Head of caudate nucleus (tissue), 42 donors: Measurements from ENCODE around the gene USP30.
A peak's percentile ranks its signal among the peaks of the same experiment; 100 is the strongest.
"Not testable (repeated sequence)": the region's sequence is repeated elsewhere in the genome, so short reads cannot be mapped to it uniquely, and the experiment has no call there.

Source experiments
- DNase-seq, 42 donors: peaks; one replicate each; pipeline versions ENCODE4 v3.0.0 to v3.0.0-alpha.2; 2020 to 2021; ENCODE audit warnings: mixed read lengths in 7 of 42
- intact Hi-C: fragments of 100-400 bp; cut with DNase I; formaldehyde crosslinking; loops from one replicate; pipeline ENCODE4 v1.15.0; 2022

The USP30 gene

DNA sequence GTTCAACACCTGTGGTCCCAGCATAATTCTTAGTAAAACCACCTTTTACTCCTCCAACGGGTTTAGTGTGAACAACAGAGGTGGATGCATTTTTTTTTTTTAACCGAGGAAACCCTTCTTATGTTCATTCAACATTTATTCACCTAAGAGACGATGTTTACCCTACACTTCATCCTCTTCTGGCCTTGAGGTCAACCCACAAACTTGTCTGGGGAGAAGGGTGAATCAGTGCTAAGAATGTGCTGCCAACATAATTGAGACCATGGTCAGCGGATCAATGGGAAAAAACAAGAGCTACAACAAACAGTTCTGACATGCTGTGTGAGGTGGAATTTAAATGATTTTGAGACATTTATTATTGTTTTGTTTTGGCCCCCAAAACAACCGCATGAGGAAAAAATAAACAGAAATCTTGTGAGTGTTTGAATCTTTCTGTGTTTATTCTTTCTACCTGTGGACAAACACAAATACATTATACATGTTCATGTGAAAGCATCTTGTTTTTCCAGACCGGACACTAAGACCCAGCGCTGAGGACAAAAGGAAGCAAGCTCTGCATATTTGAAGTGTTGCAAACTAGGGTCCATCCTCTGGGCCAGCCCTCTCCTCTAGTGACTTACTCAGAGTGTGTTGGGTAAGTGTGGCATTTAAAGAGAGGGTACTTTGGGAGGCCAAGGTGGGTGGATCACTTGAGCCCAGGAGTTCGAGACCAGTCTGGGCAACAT is 5.1 kb upstream of the USP30 start:
- intact Hi-C loops = no loop called here
- no peak for DNase-seq

- intact Hi-C loops, DNase-seq: not testable (repeated sequence)
These were observed 3.7 kb upstream of the USP30 start for GRCh38 chr12:109048706-109049105.

- DNase-seq = not testable (repeated sequence)
- intact Hi-C loops = loop anchor here (5.0 kb wide), 1 partner anchor 43 kb away; the partner anchor contains the start of gene ALKBH2
These were observed 2.6 kb upstream of the USP30 start for GRCh38 chr12:109049794-109050193.

DNA sequence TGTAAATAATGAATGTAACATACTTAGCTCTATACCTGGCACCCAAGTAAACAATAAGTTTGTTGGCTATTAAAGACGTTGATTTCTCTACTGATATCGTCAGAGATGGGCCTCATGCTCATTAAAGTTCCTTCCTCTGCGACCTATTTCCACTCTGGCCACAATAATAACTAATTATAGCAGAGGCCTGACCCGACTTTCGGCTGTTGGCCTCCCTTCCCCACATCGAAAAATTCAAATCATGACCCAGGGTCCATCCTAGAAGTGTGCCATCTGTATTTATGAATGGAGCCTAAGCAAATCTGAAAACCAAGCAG is 321 bp upstream of the USP30 start:
- DNase-seq = no peak
- intact Hi-C loops = loop anchor here (5.0 kb wide), 1 partner anchor 40 kb away; the partner anchor contains the start of gene ALKBH2

GRCh38 chr12:109053382-109054123 is 1.2 kb downstream of the USP30 start:
- DNase-seq = no peak
- intact Hi-C loops = loop anchor here (5.0 kb wide), 1 partner anchor 39 kb away; the partner anchor contains the start of gene ALKBH2

GRCh38 chr12:109054124-109054513 is 1.7 kb downstream of the USP30 start:
- DNase-seq = not testable (repeated sequence)
- intact Hi-C loops = loop anchor here (5.0 kb wide), 1 partner anchor 38 kb away; the partner anchor contains the start of gene ALKBH2

GRCh38 chr12:109054520-109054919 is 2.1 kb downstream of the USP30 start:
- DNase-seq = no peak
- intact Hi-C loops = loop anchor here (5.0 kb wide), 1 partner anchor 38 kb away; the partner anchor contains the start of gene ALKBH2

DNA sequence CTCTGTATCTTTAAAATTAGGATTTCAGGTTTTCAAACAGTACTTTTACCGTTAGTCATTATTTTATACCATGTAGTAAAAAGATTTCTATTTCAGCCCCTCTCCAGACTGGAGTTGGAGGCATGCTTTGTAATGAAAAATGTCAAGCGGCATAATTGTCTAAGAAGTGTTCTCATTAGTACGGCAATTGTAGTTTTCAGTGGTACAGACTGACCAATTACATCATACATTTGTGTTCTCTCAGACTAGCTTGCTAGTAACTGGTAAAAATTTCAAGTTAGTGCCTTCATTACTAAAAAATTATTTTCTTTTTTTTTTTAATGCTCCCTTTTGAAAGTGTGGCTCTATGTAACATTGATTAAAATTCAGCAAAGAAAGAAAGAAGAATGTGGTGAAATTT is 4.5 kb downstream of the USP30 start:
- intact Hi-C loops = no loop called here
- peak in 1 of 42 donors; percentile 14 for DNase-seq

GRCh38 chr12:109057376-109057775 is 5.0 kb downstream of the USP30 start:
- peak in 3 of 42 donors; percentile 19 to 31 (median 28) for DNase-seq
- intact Hi-C loops = no loop called here

GRCh38 chr12:109058773-109059172 is 6.4 kb downstream of the USP30 start:
- DNase-seq = no peak
- intact Hi-C loops = no loop called here

DNA sequence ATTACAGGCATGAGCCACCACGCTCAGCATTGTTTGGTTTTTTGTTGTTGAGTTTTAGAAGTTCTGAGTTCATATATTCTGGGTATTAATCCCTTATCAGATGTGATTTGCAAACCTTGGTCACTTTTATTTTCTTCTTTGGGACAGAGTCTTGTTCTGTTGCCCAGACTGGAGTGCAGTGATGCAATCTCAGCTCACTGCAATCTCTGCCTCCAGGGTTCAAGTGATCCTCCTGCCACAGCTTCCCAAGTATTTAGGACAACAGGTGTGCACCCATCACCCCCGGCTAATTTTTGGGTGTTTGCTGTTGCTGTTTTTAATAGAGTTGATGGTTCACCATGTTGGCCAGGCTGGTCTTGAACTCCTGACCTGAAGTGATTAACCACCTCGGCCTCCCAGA is 11.8 kb downstream of the USP30 start:
- intact Hi-C loops = no loop called here
- DNase-seq = no peak

DNA sequence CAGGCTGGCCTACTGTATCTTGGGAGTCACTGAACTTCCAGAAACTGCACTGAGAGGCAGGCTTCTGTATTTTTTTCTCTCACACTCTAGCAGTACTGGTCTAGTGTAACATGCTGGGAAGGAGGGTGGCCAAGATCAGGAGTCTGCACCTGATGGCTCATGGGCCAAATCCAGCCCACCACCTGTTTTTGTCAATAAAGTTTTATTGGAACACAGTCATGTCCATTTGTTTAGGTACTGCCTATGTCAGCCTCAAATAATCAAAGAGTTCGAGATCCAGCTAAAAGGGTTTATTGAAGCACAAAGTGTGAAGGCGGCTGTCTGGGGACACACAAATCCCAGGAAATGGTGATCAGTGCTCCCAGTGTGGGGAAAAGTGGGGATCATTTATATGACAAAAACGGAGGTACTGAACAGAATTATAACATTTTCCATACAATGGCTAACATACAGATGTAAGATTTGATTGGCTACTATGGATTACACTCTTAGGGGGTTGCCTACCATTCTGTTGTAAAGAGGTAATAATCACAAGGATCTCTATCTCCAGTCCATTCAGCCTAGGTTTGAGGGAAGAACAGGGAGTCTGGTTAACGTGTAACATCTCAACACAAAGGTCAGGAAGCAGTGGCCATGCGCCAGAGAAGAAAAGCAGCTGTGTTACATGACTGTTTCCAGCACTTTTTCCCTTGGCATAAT is 12.9 kb downstream of the USP30 start:
- peak in 1 of 42 donors; percentile 14 for DNase-seq
- intact Hi-C loops = no loop called here

DNA sequence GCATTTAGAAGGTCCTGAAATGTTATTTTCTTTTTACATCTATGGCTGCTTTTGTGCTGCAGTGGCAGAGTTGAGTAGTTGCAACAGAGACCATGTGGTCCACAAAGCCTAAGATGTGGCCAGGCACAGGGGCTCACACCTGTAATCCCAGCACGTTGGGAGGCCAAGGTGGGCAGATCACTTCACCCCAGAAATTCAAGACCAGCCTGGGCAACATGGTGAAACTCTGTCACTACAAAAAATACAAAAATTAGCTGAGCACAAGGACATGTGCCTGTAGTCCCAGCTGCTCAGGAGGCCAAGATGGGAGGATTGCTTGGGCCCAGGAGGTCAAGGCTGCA is 13.4 kb downstream of the USP30 start:
- DNase-seq = peak in 1 of 42 donors; percentile 10
- intact Hi-C loops = no loop called here

- no peak for DNase-seq
- intact Hi-C loops = no loop called here
These were observed 17.2 kb downstream of the USP30 start for GRCh38 chr12:109069307-109070271.

DNA sequence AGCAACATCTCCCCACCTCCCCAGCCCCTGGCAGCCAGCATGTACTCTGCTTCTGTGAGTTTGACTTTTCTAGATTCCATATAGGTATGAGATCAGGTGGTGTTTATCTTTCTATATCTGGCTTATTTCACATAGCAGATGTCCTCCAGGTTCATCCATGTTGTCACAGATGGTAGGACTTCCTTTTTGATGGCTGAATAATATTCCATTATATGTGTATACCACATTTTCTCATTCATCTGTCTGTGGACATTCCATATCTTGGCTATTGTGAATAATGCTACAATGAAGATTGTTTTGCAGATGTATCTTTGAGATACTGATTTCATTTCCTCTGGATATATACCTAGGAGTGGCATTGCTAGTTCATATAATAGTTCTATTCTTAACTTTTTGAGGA is 22.5 kb downstream of the USP30 start:
- intact Hi-C loops = no loop called here
- no peak for DNase-seq

DNA sequence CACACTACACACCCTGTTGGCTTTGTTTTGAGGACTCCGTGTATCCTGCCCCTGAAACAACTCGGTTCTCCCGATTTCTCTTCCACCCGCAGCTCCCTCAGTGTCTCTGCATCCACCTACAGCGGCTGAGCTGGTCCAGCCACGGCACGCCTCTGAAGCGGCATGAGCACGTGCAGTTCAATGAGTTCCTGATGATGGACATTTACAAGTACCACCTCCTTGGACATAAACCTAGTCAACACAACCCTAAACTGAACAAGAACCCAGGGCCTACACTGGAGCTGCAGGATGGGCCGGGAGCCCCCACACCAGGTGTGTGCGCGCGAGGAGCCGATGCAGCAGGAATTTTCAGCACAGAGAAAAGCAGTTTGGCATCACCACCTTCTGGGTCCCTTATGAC is 30.4 kb downstream of the USP30 start:
- intact Hi-C loops = no loop called here
- DNase-seq = no peak

GRCh38 chr12:109084425-109084824 is 32.0 kb downstream of the USP30 start:
- intact Hi-C loops = no loop called here
- no peak for DNase-seq

- DNase-seq = no peak
- intact Hi-C loops = no loop called here
These were observed 33.2 kb downstream of the USP30 start for GRCh38 chr12:109085590-109085989.

DNA sequence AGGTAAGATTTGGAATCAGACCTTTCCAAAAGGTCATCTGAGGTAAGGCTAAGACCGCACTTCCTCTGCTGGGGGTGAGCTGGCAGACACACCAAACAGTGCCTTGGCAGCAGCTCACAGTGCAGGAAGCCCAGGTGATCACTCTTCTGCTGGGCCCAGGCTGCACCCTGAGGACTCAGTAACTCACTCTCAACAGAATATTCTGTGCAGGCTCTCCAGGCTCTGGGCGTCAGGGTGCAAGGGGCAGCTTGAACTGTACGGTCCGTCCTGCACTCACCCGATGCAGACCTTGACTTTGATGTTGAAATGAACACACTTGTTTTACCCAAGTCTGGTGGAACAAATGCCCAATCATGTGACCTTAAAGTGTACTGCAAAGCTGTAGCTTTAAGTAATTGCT is 34.9 kb downstream of the USP30 start:
- DNase-seq = no peak
- intact Hi-C loops = no loop called here
